Right lobe of liver (tissue), 6 donors: ENCODE measurements around the gene KIAA1191. TPM values are rescaled to one million over a fixed set of nuclear protein-coding genes. Genes with fewer than 3 reads are reported as not detected.

ENCODE experiments used
- ATAC-seq, 4 donors: fragments of 200-7000 bp; cut with Tn5 transposase; one replicate each; pipeline ENCODE4 v1.9.1; 2020; ENCODE audit warnings: mild to moderate bottlenecking in 4 of 4, moderate library complexity in 4 of 4
- DNase-seq, 3 donors: peaks; one replicate each; pipeline ENCODE4 v3.0.0-alpha.2; 2020
- H3K27ac ChIP-seq, 3 donors: fragments of 200-600 bp; one replicate each; pipeline ENCODE4 v1.8.0; 2022
- H3K27me3 ChIP-seq, 2 donors: fragments of 200-600 bp; one replicate each; pipeline ENCODE4 v1.8.0; 2022
- H3K36me3 ChIP-seq, 4 donors: fragments of 200-600 bp; sonication (generic) in 1 of 4; one replicate each; pipeline versions ENCODE4 v1.5.1 to v1.8.0; 2017 to 2022; ENCODE audit warnings: control low read depth in 1 of 4
- H3K4me1 ChIP-seq, 4 donors: fragments of 200-600 bp; sonication (generic) in 1 of 4; one replicate each; pipeline versions ENCODE4 v1.5.1 to v1.8.0; 2017 to 2022; ENCODE audit warnings: control low read depth in 1 of 4
- H3K4me3 ChIP-seq, 3 donors: fragments of 200-600 bp; one replicate each; pipeline ENCODE4 v1.8.0; 2022
- H3K9me3 ChIP-seq, 4 donors: fragments of 200-600 bp; sonication (generic) in 1 of 4; one replicate each; pipeline versions ENCODE4 v1.5.1 to v1.8.0; 2017 to 2022; ENCODE audit warnings: control low read depth in 1 of 4
- CTCF ChIP-seq, 4 donors: fragments of 200-600 bp in 3 of 4; fragments of 450-650 bp in 1 of 4; IDR thresholded peaks; one replicate each; pipeline versions ENCODE4 v1.5.1 to v1.8.0; 2016 to 2022; ENCODE audit warnings: antibody characterized with exemption in 4 of 4, mild to moderate bottlenecking in 2 of 4
- POLR2A ChIP-seq: fragments of 450-650 bp; IDR thresholded peaks from one replicate; pipeline ENCODE4 v1.6.1; 2017; ENCODE audit warnings: antibody characterized with exemption, mild to moderate bottlenecking
- WGBS: methylation state at CpG from one replicate; pipeline ENCODE4 v1.1.6; 2018; ENCODE audit warnings: low coverage, low lambda C conversion rate; ENCODE audit not compliant: insufficient coverage; ENCODE audit errors: missing lambda C conversion rate; 5-methylcytosine and 5-hydroxymethylcytosine counted together
- intact Hi-C, 2 donors: fragments of 100-400 bp; cut with DNase I; formaldehyde crosslinking; loops; one replicate each; pipeline versions ENCODE4 v1.11.2 to v1.14.1; 2022
- total RNA-seq, 6 experiments: library from RNA; depleted of rRNA in 2 of 6; stranded (reverse); fragments of >200 nt in 2 of 6; fragmentation: NEBNext Ultra II Directional in 3 of 6; extraction: Animal tissue kit (Norgen Biotek cat#: 25700) in 3 of 6; gene quantifications; one replicate each; pipeline versions ENCODE4 v1.1.0 to v1.2.4, GENCODE V29; 2016 to 2023
- donor health status: DM: no; HTN: yes; CAD: no.
- donor health status: DM: no; HTN: no; CAD: no.
- donor health status: DM: no; HTN: no; CAD: no.
- donor health status: DM: no; HTN: yes; CAD: no.
- donor health status: DM: no; HTN: yes; CAD: no.

Gene KIAA1191
- total RNA-seq, 6 experiments from 2014 or later: 49.7 to 65.0 (median 57.6) TPM

GRCh38 chr5:176389135-176390123, 27.9 kb upstream of the KIAA1191 start:
- intact Hi-C loops: no loop called here
- H3K4me1 ChIP-seq: peaks cover 0 to 27% (median 6%) of the 10 kb centered on the region in 4 donors
- ATAC-seq (peak in 3 of 4 donors; percentile 22 to 50 (median 27)), DNase-seq (no peak)
- H3K9me3 ChIP-seq: no peaks in the 10 kb centered on the region
- TF ChIP-seq CTCF (IDR thresholded peaks at IDR 0.05): no peak
- peak; percentile 89 for TF ChIP-seq POLR2A
- peak overlapping the region; percentile 87 to 95 (median 91) for H3K27ac ChIP-seq
- WGBS: 28% methylated on average over 20 of the region's 41 CpGs
- no peaks in the 10 kb centered on the region for H3K27me3 ChIP-seq
- H3K36me3 ChIP-seq: peaks cover 0 to 21% (median 6%) of the 10 kb centered on the region in 4 donors
- H3K4me3 ChIP-seq: peak overlapping the region; percentile 82 to 97 (median 93)

- intact Hi-C loops: no loop called here
- TF ChIP-seq CTCF (IDR thresholded peaks at IDR 0.05) (peak in 1 of 4 donors; percentile 11), POLR2A (no peak)
- DNase-seq (peak; percentile 99), ATAC-seq (peak; percentile 94 to 96 (median 94))
- Histone ChIP-seq H3K4me3 (peak within 1 kb of the TSS; percentile 82 to 97 (median 93)), H3K36me3 (peaks cover 0 to 29% (median 10%) of the 10 kb centered on the region in 4 donors), H3K9me3 (no peaks in the 10 kb centered on the region), H3K4me1 (peaks cover 0 to 27% (median 6%) of the 10 kb centered on the region in 4 donors), H3K27ac (peak within 1 kb of the TSS; percentile 87 to 95 (median 91)), H3K27me3 (no peaks in the 10 kb centered on the region)
- WGBS: 0% methylated on average over 32 of the region's 47 CpGs
Measured at GRCh38 chr5:176388444-176389134, 27.0 kb upstream of the KIAA1191 start, which contains the start of the genes HIGD2A and NOP16. TSS of gene HIGD2A (plus strand) at chr5:176388751. CDS start at chr5:176388820, 69 bp downstream. TSS of gene NOP16 (minus strand) at chr5:176388598. CDS start at chr5:176388539, 59 bp downstream.

- intact Hi-C loops: no loop called here
- Histone ChIP-seq H3K27ac (peak overlapping the region in 1 of 3 donors; percentile 3), H3K4me3 (peak overlapping the region; percentile 82 to 97 (median 93)), H3K36me3 (peaks cover 0 to 35% (median 12%) of the 10 kb centered on the region in 4 donors), H3K4me1 (peaks cover 0 to 27% (median 6%) of the 10 kb centered on the region in 4 donors), H3K27me3 (no peaks in the 10 kb centered on the region), H3K9me3 (no peaks in the 10 kb centered on the region)
- ATAC-seq (no peak), DNase-seq (no peak)
- no peak for TF ChIP-seq CTCF (IDR thresholded peaks at IDR 0.05)
- WGBS: 2% methylated on average over 11 of the region's 29 CpGs
Measured at GRCh38 chr5:176388003-176388443, 26.5 kb upstream of the KIAA1191 start.

GRCh38 chr5:176387384-176387925, 25.9 kb upstream of the KIAA1191 start:
- peak overlapping the region; percentile 82 to 97 (median 93) for H3K4me3 ChIP-seq
- peaks cover 0 to 35% (median 12%) of the 10 kb centered on the region in 4 donors for H3K36me3 ChIP-seq
- no peak for ATAC-seq
- no peak for DNase-seq
- no peaks in the 10 kb centered on the region for H3K9me3 ChIP-seq
- intact Hi-C loops: no loop called here
- no peak for TF ChIP-seq CTCF (IDR thresholded peaks at IDR 0.05)
- no peak for TF ChIP-seq POLR2A
- peaks cover 0 to 27% (median 6%) of the 10 kb centered on the region in 4 donors for H3K4me1 ChIP-seq
- WGBS: 33% methylated on average over 6 of the region's 8 CpGs
- H3K27ac ChIP-seq: no peak overlapping the region
- H3K27me3 ChIP-seq: no peaks in the 10 kb centered on the region
